Endothelial cell (in vitro differentiated cells): ENCODE measurements around the gene NDST3. TPM values are rescaled to one million over a fixed set of nuclear protein-coding genes. Genes with fewer than 3 reads are reported as not detected.

Experiments used
- DNase-seq: peaks from one replicate; pipeline ENCODE4 v3.0.0; 2021; ENCODE audit warnings: low spot score
- H3K27ac Mint-ChIP-seq: one replicate; pipeline ENCODE4 v1.8.0; 2021; ENCODE audit warnings: mixed read lengths, inconsistent platforms; ENCODE audit not compliant: unreplicated experiment
- H3K27me3 Mint-ChIP-seq: one replicate; pipeline ENCODE4 v1.8.0; 2021; ENCODE audit warnings: mild to moderate bottlenecking, moderate library complexity, mixed read lengths, inconsistent platforms; ENCODE audit not compliant: unreplicated experiment
- H3K36me3 Mint-ChIP-seq: one replicate; pipeline ENCODE4 v1.8.0; 2021; ENCODE audit warnings: mild to moderate bottlenecking, low read depth, mixed read lengths, inconsistent platforms; ENCODE audit not compliant: unreplicated experiment
- H3K4me1 Mint-ChIP-seq: one replicate; pipeline ENCODE4 v1.8.0; 2021; ENCODE audit warnings: mild to moderate bottlenecking, mixed read lengths, inconsistent platforms; ENCODE audit not compliant: unreplicated experiment
- H3K4me3 Mint-ChIP-seq: one replicate; pipeline ENCODE4 v1.8.0; 2021; ENCODE audit warnings: mild to moderate bottlenecking, mixed read lengths, inconsistent platforms; ENCODE audit not compliant: unreplicated experiment
- H3K9me3 Mint-ChIP-seq: one replicate; pipeline ENCODE4 v1.8.0; 2021; ENCODE audit warnings: mixed read lengths, inconsistent platforms; ENCODE audit not compliant: unreplicated experiment
- CTCF ChIP-seq: fragments of 200-600 bp; sonication (generic); IDR thresholded peaks from one replicate; pipeline ENCODE4 v1.5.0; 2021; ENCODE audit warnings: antibody characterized with exemption; ENCODE audit not compliant: unreplicated experiment
- total RNA-seq: library from RNA; stranded (reverse); fragmentation: NEBNext Ultra II Directional; extraction: Animal tissue kit (Norgen Biotek cat#: 25700); gene quantifications from one replicate; pipeline ENCODE4 v1.2.1, GENCODE V29; 2021; ENCODE audit not compliant: unreplicated experiment

NDST3 gene
- total RNA-seq, 1 donor from 2014 or later = 11.9 TPM

- Mint-ChIP-seq H3K9me3 (no peaks in the 10 kb centered on the region), H3K27me3 (no peaks in the 10 kb centered on the region), H3K27ac (no peak overlapping the region), H3K4me3 (no peak overlapping the region), H3K4me1 (no peaks in the 10 kb centered on the region), H3K36me3 (no peaks in the 10 kb centered on the region)
- TF ChIP-seq CTCF = no peak
- no peak for DNase-seq
These were observed 201.4 kb downstream of the NDST3 start for GRCh38 chr4:118235566-118236120.

GRCh38 chr4:118237531-118237930 is 203.2 kb downstream of the NDST3 start:
- Mint-ChIP-seq H3K36me3 (no peaks in the 10 kb centered on the region), H3K9me3 (no peaks in the 10 kb centered on the region), H3K27ac (no peak overlapping the region), H3K4me1 (no peaks in the 10 kb centered on the region), H3K4me3 (no peak overlapping the region), H3K27me3 (no peaks in the 10 kb centered on the region)
- no peak for DNase-seq
- no peak for TF ChIP-seq CTCF

- H3K27ac Mint-ChIP-seq = no peak overlapping the region
- no peaks in the 10 kb centered on the region for H3K9me3 Mint-ChIP-seq
- TF ChIP-seq CTCF = no peak
- no peak overlapping the region for H3K4me3 Mint-ChIP-seq
- H3K4me1 Mint-ChIP-seq = no peaks in the 10 kb centered on the region
- no peak for DNase-seq
- H3K36me3 Mint-ChIP-seq = no peaks in the 10 kb centered on the region
- no peaks in the 10 kb centered on the region for H3K27me3 Mint-ChIP-seq
These were observed 215.6 kb downstream of the NDST3 start for GRCh38 chr4:118249890-118250289.

GRCh38 chr4:118254368-118254767 is 220.1 kb downstream of the NDST3 start:
- no peaks in the 10 kb centered on the region for H3K36me3 Mint-ChIP-seq
- no peaks in the 10 kb centered on the region for H3K27me3 Mint-ChIP-seq
- H3K4me1 Mint-ChIP-seq = no peaks in the 10 kb centered on the region
- no peak for DNase-seq
- H3K27ac Mint-ChIP-seq = no peak overlapping the region
- no peak for TF ChIP-seq CTCF
- H3K9me3 Mint-ChIP-seq = no peaks in the 10 kb centered on the region
- H3K4me3 Mint-ChIP-seq = no peak overlapping the region

- no peak for TF ChIP-seq CTCF
- no peaks in the 10 kb centered on the region for H3K27me3 Mint-ChIP-seq
- no peaks in the 10 kb centered on the region for H3K4me1 Mint-ChIP-seq
- H3K9me3 Mint-ChIP-seq = no peaks in the 10 kb centered on the region
- no peaks in the 10 kb centered on the region for H3K36me3 Mint-ChIP-seq
- DNase-seq = no peak
- no peak overlapping the region for H3K27ac Mint-ChIP-seq
- no peak overlapping the region for H3K4me3 Mint-ChIP-seq
These were observed 224.8 kb downstream of the NDST3 start for GRCh38 chr4:118259111-118259510.
